Suprapubic skin (tissue), 4 donors: ENCODE measurements around the gene TBC1D25. TPM values are rescaled to one million over a fixed set of nuclear protein-coding genes. Genes with fewer than 3 reads are reported as not detected.

Experiments used
- DNase-seq, 2 donors: peaks; one replicate each; pipeline ENCODE4 v3.0.0-alpha.2; 2019; ENCODE audit warnings: low spot score in 2 of 2
- H3K27ac ChIP-seq: fragments of 200-600 bp; sonication (generic); one replicate; pipeline ENCODE4 v1.5.1; 2019
- H3K27me3 ChIP-seq: fragments of 200-600 bp; sonication (generic); one replicate; pipeline ENCODE4 v1.5.1; 2019
- H3K36me3 ChIP-seq: fragments of 200-600 bp; sonication (generic); one replicate; pipeline ENCODE4 v1.5.1; 2019
- H3K4me1 ChIP-seq: fragments of 200-600 bp; sonication (generic); one replicate; pipeline ENCODE4 v1.5.1; 2019
- H3K4me3 ChIP-seq: fragments of 200-600 bp; sonication (generic); one replicate; pipeline ENCODE4 v1.5.1; 2019; ENCODE audit warnings: mild to moderate bottlenecking
- H3K9me3 ChIP-seq: fragments of 200-600 bp; sonication (generic); one replicate; pipeline ENCODE4 v1.5.1; 2019
- EP300 ChIP-seq: sonication (generic); formaldehyde crosslinking; IDR thresholded peaks from one replicate; pipeline ENCODE4 v1.6.1; 2017; ENCODE audit warnings: antibody characterized with exemption
- POLR2A ChIP-seq, 2 donors: fragments of 450-650 bp; IDR thresholded peaks; one replicate each; pipeline ENCODE4 v1.6.1; 2017; ENCODE audit warnings: antibody characterized with exemption in 2 of 2, mild to moderate bottlenecking in 2 of 2, moderate library complexity in 2 of 2
- POLR2AphosphoS5 ChIP-seq, 3 donors: sonication (generic); formaldehyde crosslinking; IDR thresholded peaks; one replicate each; pipeline ENCODE4 v1.6.1; 2017; ENCODE audit warnings: antibody characterized with exemption in 3 of 3
- WGBS: methylation state at CpG from one replicate; pipeline ENCODE4 v1.1.5; 2018; 5-methylcytosine and 5-hydroxymethylcytosine counted together
- total RNA-seq, 4 donors: library from RNA; depleted of rRNA; stranded (reverse); fragments of >200 nt; gene quantifications; one replicate each; pipeline ENCODE4 v1.1.0, GENCODE V29; 2016
- TF ChIP-seq, protein P1 (sequence below), 2 donors: fragments of 200-600 bp in 1 of 2; fragments of 450-650 bp in 1 of 2; sonication (generic) in 1 of 2; IDR thresholded peaks; one replicate each; pipeline ENCODE4 v1.5.1; 2016 to 2019; ENCODE audit warnings: antibody characterized with exemption in 2 of 2, mild to moderate bottlenecking in 1 of 2, moderate library complexity in 1 of 2

Gene TBC1D25
- total RNA-seq, 4 donors from 2014 or later: 12.9 to 21.2 (median 17.3) TPM

DNA sequence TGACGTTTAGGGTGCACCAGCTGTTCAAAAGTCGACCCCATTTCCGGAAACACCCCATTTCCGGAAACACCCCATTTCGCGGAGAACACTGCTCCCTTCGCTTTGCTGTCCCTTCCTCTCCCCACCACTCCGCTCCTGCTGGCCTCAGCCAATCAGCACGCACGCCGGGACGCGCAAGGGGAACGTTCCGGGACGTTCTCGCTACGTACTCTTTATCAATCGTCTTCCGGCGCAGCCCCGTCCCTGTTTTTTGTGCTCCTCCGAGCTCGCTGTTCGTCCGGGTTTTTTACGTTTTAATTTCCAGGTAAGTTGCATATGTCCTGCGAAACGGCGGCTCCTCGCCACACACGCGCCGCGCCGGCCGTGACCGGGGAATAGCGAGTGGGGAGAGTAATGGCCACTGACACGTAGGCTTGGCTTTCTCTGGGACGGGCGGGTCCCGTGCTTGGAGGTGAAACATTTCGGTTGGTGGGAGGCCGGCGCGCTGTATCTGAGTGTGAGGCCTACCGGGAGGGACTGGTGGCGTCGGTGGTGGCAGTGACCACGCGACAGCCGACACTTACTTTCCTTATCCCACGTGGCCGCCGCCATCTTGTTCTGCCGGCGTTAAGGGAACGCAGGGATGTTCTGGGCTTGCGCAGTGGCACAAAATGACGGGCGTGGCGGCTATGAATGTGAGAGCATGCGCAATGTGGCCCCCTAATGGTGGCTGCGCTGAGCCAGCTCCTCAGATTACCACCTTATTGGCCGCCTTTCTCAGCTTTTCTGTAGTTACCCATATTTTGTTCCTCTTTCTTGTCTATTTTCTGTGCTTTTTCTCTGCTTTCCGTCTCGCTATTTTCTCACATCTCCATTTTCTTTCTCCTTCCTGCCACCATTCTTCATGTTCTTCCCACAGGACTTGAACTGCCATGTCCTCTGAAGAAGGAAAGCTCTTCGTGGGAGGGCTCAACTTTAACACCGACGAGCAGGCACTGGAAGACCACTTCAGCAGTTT lies 35.1 kb downstream of the TBC1D25 start, which contains the start of gene RBM3:
Gene RBM3 (plus strand): TSS at position 215 of the 997 bp plus-strand sequence. CDS start 697 bp downstream, at position 912.
- peak; percentile 96 to 97 for DNase-seq
- Histone ChIP-seq H3K36me3 (peaks cover 25% of the 10 kb centered on the region), H3K9me3 (no peaks in the 10 kb centered on the region), H3K27me3 (no peaks in the 10 kb centered on the region), H3K4me1 (peaks cover 21% of the 10 kb centered on the region), H3K4me3 (peak within 1 kb of the TSS; percentile 67), H3K27ac (peak within 1 kb of the TSS; percentile 99)
- TF ChIP-seq POLR2A (IDR thresholded peaks at IDR 0.05) (peak in 1 of 2 donors; percentile 88), EP300 (no peak), POLR2AphosphoS5 (IDR thresholded peaks at IDR 0.05) (peak; percentile 51 to 76 (median 53))
- TF ChIP-seq, protein P1, sequence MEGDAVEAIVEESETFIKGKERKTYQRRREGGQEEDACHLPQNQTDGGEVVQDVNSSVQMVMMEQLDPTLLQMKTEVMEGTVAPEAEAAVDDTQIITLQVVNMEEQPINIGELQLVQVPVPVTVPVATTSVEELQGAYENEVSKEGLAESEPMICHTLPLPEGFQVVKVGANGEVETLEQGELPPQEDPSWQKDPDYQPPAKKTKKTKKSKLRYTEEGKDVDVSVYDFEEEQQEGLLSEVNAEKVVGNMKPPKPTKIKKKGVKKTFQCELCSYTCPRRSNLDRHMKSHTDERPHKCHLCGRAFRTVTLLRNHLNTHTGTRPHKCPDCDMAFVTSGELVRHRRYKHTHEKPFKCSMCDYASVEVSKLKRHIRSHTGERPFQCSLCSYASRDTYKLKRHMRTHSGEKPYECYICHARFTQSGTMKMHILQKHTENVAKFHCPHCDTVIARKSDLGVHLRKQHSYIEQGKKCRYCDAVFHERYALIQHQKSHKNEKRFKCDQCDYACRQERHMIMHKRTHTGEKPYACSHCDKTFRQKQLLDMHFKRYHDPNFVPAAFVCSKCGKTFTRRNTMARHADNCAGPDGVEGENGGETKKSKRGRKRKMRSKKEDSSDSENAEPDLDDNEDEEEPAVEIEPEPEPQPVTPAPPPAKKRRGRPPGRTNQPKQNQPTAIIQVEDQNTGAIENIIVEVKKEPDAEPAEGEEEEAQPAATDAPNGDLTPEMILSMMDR (IDR thresholded peaks at IDR 0.05): peak in 1 of 2 donors; percentile 36
- 34% methylated on average over 55 of the region's 71 CpGs for WGBS

DNA sequence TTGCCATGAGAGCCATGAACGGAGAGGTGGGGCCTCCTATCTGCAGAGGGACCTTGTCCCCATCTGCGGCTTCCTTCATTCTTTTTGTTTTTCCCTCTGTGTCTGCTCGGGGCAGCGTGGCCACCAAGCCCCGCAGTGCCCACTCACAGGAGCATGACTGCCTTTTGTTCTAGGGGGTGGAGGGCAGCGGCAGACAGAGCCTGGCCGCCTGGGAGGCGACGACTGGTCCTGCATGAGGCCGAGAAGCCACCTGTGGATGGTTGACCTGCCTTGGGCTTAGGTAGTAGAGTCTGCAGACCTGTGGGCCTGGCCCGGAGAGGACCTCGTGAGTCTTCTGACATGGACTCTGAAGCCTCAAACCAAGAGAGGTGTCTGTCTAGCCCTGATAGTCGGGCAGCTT lies 36.1 kb downstream of the TBC1D25 start:
- DNase-seq: no peak
- Histone ChIP-seq H3K36me3 (peaks cover 25% of the 10 kb centered on the region), H3K27me3 (no peaks in the 10 kb centered on the region), H3K4me1 (peaks cover 21% of the 10 kb centered on the region), H3K9me3 (no peaks in the 10 kb centered on the region), H3K27ac (peak overlapping the region; percentile 99), H3K4me3 (peak overlapping the region; percentile 67)
- WGBS: 81% methylated on average over 13 of the region's 13 CpGs
- no peak for TF ChIP-seq POLR2A (IDR thresholded peaks at IDR 0.05)
- TF ChIP-seq, protein P1 (IDR thresholded peaks at IDR 0.05): no peak
- no peak for TF ChIP-seq POLR2AphosphoS5 (IDR thresholded peaks at IDR 0.05)
- TF ChIP-seq EP300: no peak

DNA sequence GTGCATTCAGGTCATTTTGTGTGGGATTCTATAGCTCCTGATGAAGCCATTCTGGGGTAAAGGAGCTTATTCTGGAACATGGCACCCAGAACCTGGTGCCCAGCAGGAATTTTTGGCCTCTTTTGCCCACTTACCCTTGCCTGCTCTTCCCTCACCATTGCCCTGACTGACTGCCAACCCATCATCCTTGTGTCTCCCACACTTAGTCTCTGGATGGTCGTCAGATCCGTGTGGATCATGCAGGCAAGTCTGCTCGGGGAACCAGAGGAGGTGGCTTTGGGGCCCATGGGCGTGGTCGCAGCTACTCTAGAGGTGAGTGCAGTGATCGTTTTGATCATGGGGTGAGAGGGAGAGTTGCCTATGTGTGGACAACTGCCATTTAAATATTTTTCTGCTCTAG lies 36.6 kb downstream of the TBC1D25 start:
- no peaks in the 10 kb centered on the region for H3K9me3 ChIP-seq
- H3K4me3 ChIP-seq: peak overlapping the region; percentile 67
- H3K27ac ChIP-seq: peak overlapping the region; percentile 99
- 56% methylated on average over 6 of the region's 6 CpGs for WGBS
- H3K36me3 ChIP-seq: peaks cover 25% of the 10 kb centered on the region
- no peak for DNase-seq
- H3K4me1 ChIP-seq: peaks cover 21% of the 10 kb centered on the region
- H3K27me3 ChIP-seq: no peaks in the 10 kb centered on the region
- no peak for TF ChIP-seq EP300
- TF ChIP-seq POLR2A (IDR thresholded peaks at IDR 0.05): no peak
- TF ChIP-seq, protein P1 (IDR thresholded peaks at IDR 0.05): no peak
- TF ChIP-seq POLR2AphosphoS5 (IDR thresholded peaks at IDR 0.05): no peak

DNA sequence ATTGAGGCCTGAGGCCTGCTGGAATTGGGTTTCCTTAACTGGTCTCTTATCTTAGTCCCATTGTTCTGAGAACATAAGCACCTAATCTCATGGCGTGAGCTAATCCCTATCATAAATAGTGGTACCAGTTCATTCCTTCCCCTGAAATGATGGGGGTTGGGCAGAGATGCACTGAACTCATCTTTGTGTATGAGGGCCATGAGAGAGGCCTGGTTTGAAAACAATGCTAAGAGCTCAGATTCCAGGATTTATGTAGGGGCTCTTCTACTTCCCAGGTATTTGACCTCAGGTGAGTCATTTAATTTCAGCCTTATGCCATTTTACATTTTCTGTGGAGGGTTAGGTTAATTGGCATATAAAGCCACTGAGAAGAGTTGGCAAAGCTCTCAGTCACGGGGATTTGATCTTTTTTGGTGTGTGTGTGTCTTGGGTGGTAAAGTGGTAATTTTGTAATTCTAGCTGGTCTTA lies 39.2 kb downstream of the TBC1D25 start:
- H3K27ac ChIP-seq: no peak overlapping the region
- H3K9me3 ChIP-seq: no peaks in the 10 kb centered on the region
- H3K4me3 ChIP-seq: no peak overlapping the region
- no peaks in the 10 kb centered on the region for H3K27me3 ChIP-seq
- H3K4me1 ChIP-seq: peaks cover 20% of the 10 kb centered on the region
- DNase-seq: no peak
- 64% methylated on average over 2 of the region's 2 CpGs for WGBS
- TF ChIP-seq POLR2AphosphoS5 (IDR thresholded peaks at IDR 0.05): no peak
- TF ChIP-seq, protein P1 (IDR thresholded peaks at IDR 0.05): no peak
- no peak for TF ChIP-seq EP300
- peaks cover 25% of the 10 kb centered on the region for H3K36me3 ChIP-seq

DNA sequence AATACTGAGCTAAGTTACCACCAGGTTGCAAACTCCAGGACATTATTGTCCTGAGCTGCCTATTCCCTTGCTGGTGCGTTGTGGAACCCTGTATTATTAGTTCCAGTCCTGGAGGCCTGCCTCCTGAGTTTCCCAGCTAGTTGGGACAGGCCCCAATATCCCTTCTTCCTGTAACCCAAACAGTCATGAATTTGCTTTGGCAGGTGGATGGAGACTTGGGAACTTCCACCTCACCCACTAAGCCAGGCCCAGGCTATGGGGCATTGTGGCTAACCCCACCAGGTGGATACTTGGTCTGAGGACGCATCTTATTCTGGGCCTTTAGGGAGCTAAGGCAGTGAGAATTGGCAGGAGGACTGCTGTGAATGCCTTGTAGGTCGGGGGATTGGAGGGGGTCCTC lies 39.7 kb downstream of the TBC1D25 start:
- TF ChIP-seq, protein P1 (IDR thresholded peaks at IDR 0.05): no peak
- TF ChIP-seq POLR2A (IDR thresholded peaks at IDR 0.05): no peak
- no peak for TF ChIP-seq EP300
- TF ChIP-seq POLR2AphosphoS5 (IDR thresholded peaks at IDR 0.05): no peak
- Histone ChIP-seq H3K27me3 (no peaks in the 10 kb centered on the region), H3K4me1 (peaks cover 18% of the 10 kb centered on the region), H3K27ac (no peak overlapping the region), H3K4me3 (no peak overlapping the region), H3K9me3 (no peaks in the 10 kb centered on the region), H3K36me3 (peaks cover 25% of the 10 kb centered on the region)
- DNase-seq: no peak
- 38% methylated on average over 3 of the region's 3 CpGs for WGBS
